Muscle of arm (tissue), 12 donors: Measurements from ENCODE around the gene MSL1. TPM values are rescaled to one million over a fixed set of nuclear protein-coding genes. Genes with fewer than 3 reads are reported as not detected.

Experiments
- DNase-seq: peaks from one replicate; pipeline ENCODE4 v3.0.0-alpha.2; 2013
- polyA plus RNA-seq, 12 donors: library from polyadenylated mRNA; unstranded; fragments of 120-200 nt; gene quantifications; one replicate each; pipeline ENCODE4 v1.2.1, GENCODE V29; 2013; ENCODE audit not compliant: insufficient read length in 12 of 12

MSL1 gene
- polyA plus RNA-seq, 12 donors: 95.6 to 172 (median 129) TPM; not detected in 1

GRCh38 chr17:40089077-40089895, 32.5 kb upstream of the MSL1 start:
- DNase-seq: no peak

DNA sequence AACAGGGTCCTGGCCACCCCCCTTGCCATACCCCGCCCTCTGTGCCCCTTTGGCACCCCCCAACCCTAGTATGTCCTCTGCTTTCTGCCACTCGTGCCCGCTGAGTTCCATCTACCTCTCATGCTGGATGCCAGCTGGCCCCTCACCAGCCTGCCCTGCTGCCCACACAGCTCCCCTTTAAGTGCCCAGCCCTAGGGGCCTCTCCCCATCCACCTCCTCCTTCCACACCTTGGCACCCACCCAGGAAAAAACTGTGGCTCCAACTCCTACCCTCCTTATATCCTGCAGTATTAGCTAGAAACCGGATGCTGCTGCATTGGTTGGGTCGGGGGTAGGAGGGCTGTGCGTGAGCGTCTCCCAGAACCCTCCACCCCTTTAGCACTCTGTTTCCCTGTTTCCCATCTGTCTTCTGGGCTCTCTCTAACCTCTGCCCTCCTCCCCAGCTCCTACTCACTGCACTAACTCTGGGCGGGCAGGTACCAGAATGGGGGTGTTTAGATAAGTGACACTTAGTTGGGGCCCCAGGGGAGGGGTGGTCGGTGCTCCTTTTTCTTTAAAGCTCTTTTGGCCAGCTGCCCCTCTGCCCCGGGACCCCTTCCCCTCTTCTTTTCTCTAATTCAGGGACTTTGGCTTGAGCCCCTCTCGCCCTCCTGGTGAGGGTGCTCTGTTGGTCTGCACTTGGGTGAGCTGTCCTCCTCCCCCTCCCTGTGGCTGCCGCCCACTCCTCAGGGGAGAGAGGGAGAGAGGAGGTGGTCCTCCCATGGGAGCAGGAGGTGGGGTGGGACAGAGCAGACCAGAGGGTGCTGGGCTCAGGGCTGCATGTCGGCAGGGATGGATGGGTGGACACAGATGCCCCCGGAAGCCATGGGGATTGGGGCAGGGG, 31.3 kb upstream of the MSL1 start:
- DNase-seq: no peak

- no peak for DNase-seq
Observed at GRCh38 chr17:40091691-40092397, 29.9 kb upstream of the MSL1 start.

GRCh38 chr17:40092581-40092980, 29.2 kb upstream of the MSL1 start:
- no peak for DNase-seq

GRCh38 chr17:40093005-40093579, 28.7 kb upstream of the MSL1 start:
- DNase-seq: no peak

DNA sequence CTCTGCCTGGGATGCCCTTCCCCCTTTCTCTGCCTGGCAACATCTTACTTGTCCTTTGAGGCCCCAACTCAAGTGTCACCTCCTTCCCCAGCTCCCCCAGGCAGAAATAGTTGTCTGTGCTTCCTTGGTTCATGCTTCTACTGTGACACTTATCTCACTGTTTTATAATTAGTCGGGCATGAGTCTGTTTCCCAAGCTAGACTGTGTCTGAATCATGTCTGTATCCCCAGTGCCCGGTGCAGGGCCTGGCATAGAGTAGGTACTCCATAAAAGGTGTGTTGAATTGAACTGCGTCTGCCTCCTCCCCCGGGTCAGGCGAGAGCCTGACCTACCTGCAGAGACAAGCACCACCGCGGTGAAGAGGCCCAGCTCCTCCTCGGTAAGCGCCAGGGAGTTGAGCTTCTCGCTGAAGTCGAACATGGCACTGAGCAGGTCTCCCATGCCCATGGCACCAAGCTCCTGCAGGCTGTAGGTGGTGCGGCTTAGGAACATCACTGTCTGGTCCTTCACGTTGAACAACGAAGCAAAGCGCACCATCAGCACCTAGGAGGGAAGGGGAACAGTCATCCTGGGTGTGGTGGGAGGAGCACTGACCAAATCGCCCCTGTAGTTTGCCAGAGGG, 28.1 kb upstream of the MSL1 start:
- no peak for DNase-seq

GRCh38 chr17:40094874-40095273, 26.9 kb upstream of the MSL1 start:
- DNase-seq: no peak

DNA sequence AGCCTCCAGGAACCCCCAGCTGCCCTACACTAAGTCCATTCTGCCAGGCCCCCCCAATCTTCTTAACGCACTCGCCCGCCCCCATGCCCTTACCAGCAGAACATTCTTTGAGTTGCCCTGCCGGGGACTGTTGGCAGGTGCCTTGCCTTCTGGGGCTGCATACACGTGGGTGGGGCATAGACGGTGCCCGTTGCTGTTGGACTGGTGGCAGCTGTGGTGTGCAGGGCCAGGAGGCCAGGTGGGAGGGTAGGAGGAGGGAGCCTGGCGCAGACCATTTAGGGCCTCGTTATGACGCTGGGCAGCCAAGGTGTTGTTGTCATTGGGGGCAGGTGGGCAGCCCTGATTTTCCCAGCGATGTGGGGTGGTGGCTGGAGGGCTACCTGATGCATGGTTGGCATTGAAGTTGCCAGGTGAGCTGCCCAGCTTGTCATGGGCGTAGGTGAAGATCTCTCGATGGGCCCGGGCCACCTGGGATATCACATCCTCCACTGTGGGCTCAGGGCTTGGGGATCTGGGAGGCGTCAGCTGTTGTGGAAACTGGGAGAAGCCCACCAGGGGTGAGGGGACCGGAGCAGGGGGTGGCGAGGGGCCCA, 26.3 kb upstream of the MSL1 start:
- DNase-seq: no peak

DNA sequence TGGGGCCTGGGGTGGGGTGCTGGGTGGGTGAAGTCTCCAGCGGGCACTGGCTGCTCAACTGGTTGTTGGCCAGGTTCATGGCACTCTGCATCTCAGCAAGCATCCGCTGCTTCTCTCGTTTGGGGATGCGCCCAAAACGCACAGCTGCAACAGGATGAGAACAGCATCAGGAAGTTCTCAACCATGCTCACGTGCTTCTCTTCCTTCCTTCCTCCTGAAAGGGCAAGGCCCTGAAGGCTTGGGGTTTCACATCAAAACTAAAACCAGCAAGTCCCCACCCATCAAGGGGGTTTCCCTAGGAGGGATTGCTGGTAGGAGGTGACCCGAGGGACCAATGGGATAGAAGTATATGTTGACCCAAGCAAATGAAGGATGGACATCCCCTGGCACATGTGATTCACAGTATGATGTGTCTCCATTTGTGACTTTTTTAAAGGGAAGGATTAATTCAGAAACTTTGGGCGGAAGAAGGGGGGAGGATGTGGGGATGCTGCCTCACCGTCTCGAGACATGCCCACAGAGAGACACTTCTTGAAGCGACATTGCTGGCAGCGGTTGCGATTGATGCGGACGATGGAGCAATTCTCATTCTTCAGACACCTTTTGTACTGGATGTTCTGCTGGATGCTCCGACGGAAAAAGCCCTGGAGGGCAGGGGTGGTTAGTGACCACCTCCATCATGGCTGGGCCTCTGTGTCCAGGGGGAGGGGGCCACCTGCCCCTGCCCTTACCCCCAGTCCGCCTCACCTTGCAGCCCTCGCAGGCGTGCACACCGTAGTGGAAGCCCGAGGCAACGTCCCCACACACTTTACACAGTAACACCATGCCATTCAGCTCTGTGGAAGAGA, 25.6 kb upstream of the MSL1 start:
- DNase-seq: no peak

- DNase-seq: no peak
Observed at GRCh38 chr17:40097087-40097486, 24.7 kb upstream of the MSL1 start.

DNA sequence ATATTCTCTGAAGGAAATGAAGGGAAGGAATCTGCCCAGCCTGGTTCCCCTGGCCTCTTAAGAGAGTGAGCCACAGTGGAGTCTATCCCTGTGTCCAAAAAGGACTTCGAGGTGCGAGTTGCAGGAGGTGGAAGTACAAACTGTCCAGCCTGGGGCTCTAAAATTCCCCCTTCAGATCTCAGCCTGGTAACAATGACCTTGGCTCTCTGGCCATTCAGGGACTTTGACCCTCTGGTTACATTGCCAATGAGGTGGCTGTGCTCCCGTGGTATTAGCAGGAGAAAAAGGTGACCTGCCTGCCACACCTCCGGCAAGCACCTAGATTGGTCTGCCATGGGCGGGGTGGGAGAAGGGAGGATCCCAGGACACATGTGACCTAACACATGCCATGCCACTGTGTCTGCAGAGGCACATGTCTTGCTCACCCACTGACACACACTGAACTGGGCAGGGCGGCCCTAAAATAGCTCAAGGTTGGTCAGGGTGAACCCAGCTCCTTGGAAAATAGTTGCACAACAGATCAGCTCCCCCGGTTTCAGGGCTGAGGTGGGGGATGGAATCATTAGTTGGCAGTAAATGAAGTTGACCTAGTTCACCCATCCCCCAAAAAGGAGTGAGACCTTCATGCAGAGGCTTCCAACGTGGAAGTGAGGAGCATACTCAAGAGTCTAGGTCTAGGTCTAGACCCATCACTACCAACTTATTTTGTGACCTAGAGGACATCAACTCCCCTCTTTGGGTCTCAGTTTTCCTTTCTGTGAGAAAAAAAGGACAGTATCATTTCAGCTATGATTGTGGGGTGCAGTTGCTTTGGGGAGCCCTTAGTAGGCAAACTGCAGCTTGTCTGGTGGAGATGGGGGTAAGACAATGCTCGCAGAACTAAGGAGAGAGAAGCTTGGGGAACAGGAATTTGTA, 23.6 kb upstream of the MSL1 start:
- DNase-seq: no peak

GRCh38 chr17:40098846-40099618, 22.7 kb upstream of the MSL1 start:
- peak; percentile 93 for DNase-seq

DNA sequence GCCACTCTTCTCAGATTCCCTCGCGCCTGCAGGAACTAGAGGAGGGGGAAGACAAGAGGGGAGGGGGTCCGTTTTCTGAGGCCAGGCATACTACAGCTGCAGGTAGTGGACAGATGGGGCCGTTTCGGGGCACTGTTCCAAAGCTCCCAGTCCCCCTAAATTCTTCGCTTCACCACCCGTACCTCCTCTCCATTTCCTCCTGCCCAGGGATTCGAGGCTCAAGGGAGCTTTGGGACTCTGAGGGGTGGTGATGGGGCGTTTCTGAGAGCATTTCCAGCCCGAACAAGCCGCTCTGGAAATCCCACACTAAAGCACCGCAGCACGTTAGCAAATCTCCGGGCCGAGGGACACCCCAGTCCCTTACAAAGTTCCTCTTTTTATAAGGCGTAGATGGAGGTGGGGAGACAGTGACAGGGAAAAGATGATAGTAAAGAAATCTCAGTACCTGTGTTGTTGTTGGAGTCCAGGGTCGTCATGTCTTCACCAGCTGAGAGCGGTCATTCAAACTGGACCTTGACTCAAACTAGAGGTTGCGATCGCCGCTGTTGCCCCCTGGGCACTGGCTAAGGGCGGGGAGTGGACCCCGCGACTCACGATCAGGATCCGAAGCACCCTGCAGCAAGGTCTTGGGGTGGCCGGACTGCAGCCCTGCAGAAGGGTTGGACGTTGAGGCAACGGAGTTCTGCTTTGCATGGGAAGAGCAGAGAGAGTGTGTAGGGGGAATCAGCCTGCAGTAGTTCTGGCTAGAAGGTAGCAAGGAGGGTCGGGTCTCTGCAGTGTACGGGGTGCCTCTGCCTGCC, 22.0 kb upstream of the MSL1 start:
- DNase-seq: no peak

DNA sequence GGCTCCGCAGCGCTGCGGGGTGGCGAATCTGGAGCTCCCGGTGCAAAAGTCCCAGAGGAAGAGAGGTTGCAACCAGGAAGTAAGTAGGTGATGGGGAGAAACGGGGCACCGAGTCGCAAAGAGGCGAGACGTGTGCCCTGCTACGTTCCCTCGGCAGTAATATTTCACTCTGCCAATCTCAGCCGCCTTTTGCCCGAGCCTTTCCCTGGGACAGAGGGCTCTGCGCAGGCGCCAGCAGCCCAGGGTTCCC, 21.4 kb upstream of the MSL1 start, which contains the start of gene NR1D1:
NR1D1 (minus strand) TSS at position 171 of the 250 bp plus-strand sequence. CDS start 495 bp downstream, outside the sequence.
- no peak for DNase-seq

DNA sequence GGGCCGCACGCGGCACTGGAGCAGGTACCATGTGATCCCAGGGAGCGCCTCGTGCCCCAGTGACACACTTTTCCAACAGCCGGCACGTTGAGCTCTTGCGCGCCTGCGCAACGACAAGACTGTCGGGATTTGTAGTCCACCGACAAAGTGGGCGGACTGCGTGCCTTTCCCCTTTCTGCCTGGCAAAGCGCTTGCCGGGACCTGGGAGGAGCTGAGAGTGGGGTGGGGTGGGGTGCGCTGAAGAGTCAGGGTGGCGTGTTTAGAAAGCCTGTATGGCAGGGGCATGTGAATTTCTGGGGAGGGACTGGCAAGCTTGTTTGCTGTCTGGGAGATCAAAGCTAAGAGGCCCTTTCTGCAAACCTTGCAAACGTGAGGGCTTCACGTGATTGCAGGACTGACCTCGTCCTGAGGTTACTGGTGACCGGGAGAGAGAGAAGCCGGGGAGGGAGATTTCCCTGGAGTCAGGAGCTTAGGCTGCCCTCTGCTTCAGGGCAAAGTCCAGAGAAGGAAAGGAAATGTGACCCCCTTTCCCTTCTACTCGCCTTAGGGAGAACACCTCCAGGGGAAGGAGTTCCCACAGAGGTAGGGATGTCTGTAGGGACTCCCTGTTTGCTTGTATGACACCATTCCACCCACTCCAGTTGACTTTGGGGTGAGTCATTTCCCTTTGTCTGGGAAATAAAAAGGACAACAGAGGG, 21.0 kb upstream of the MSL1 start:
- DNase-seq: peak; percentile 91

DNA sequence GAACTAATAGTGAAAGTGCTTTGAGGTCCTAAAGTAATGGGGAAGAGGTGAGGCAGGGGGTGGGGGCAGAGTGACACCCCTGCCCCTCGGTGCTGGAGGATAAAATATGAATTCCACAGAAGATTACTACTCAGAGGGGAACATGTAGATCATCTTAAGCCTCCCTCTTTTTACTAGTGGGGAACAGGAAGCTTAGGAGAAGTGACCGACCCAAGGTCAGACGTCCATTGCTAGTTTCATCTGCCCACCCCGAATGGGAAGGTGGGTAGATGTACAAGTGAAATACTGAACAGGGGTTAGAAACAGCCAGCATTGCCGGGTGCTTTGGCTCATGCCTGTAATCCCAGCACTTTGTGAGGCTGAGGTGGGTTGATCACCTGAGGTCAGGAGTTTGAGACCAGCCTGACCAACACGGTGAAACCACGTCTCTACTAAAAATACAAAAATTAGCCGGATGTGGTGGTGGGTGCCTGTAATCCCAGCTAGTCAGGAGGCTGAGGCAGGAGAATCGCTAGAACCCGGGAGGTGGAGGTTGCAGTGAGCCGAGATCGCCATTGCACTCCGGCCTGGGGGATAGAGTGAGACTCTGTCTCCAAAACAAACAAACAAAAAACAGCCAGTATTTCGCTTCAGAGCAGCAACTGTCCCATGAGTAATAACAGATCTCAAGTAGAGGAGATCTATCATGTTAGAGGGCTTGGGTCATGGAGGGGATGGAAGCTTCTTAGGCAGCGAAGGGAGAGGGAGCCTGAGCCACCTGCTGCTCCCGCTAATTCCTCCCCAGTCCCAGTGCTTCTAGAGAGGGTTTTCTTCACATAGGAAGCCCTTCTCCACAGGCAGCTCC, 20.2 kb upstream of the MSL1 start:
- DNase-seq: no peak
